NCI-H460 (cell line): Measurements from ENCODE around the gene WDR75. TPM values are rescaled to one million over a fixed set of nuclear protein-coding genes. Genes with fewer than 3 reads are reported as not detected.

Experiments
- DNase-seq: peaks from one replicate; pipeline ENCODE4 v3.0.0-alpha.2; 2016; ENCODE audit warnings: low read depth; ENCODE audit errors: extremely low read depth
- total RNA-seq: library from RNA; depleted of rRNA; stranded (reverse); fragments of >200 nt; shearing (Covaris generic); gene quantifications from 2 replicates; pipeline ENCODE4 v1.2.3, GENCODE V29; 2014; rRNA removed

Gene WDR75
- total RNA-seq, 1 experiment from 2014 or later: 100 TPM

DNA sequence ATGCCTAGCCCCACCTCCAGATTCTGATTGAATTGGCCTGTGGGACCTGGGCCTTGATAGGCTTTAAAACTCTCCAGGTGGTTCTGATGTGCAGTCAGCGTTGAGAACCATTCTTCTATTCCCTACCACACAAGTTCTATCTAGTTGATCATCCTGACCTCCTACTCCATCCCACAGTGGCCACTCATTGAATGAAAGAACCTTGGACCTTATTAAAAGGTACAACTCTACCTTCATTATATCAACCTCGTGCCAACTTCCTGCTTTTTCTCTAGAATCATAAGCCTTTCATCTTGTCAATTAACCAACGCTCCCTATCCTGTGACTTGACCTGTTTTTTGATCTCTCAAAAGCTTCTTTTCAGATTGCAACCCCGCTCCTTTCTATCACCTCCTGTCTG lies 83.5 kb downstream of the WDR75 start:
- DNase-seq: no peak

Other genes with a start within 250 kb of the WDR75 start
- gene SLC40A1, start 139.3 kb downstream of the WDR75 start, total RNA-seq: 8.8 and 12.5 TPM in 2 replicates
- 73.2 and 82.4 TPM in 2 replicates for gene ASNSD1, start 220.0 kb downstream of the WDR75 start, total RNA-seq
- gene ANKAR, start 233.2 kb downstream of the WDR75 start, total RNA-seq: 7.8 and 15.0 TPM in 2 replicates